HG02943 (cell line): ENCODE measurements around the gene WNT9A.

ENCODE experiments used
- ATAC-seq: cut with Tn5 transposase; IDR thresholded peaks from one replicate; pipeline ENCODE4 v1.9.1; 2021; ENCODE audit warnings: mild to moderate bottlenecking, low read depth, moderate library complexity; ENCODE audit not compliant: unreplicated experiment

WNT9A gene

GRCh38 chr1:227900571-227901051 lies 47.1 kb downstream of the WNT9A start:
- ATAC-seq, result no peak

- ATAC-seq, result no peak
These were observed 47.8 kb downstream of the WNT9A start for GRCh38 chr1:227899820-227900449.

GRCh38 chr1:227899141-227899819 lies 48.5 kb downstream of the WNT9A start:
- no peak for ATAC-seq

GRCh38 chr1:227898502-227899140 lies 49.1 kb downstream of the WNT9A start:
- no peak for ATAC-seq

- no peak for ATAC-seq
These were observed 49.9 kb downstream of the WNT9A start for GRCh38 chr1:227897704-227898438.

- ATAC-seq, result no peak
These were observed 50.7 kb downstream of the WNT9A start for GRCh38 chr1:227896710-227897655.

GRCh38 chr1:227895828-227896685 lies 51.7 kb downstream of the WNT9A start:
- ATAC-seq, result no peak

GRCh38 chr1:227894831-227895451 lies 52.8 kb downstream of the WNT9A start:
- ATAC-seq, result no peak

- ATAC-seq, result no peak
These were observed 53.6 kb downstream of the WNT9A start for GRCh38 chr1:227893949-227894721.

GRCh38 chr1:227893300-227893948 lies 54.3 kb downstream of the WNT9A start:
- ATAC-seq, result no peak

GRCh38 chr1:227892489-227893299 lies 55.0 kb downstream of the WNT9A start:
- no peak for ATAC-seq

- ATAC-seq, result no peak
These were observed 55.7 kb downstream of the WNT9A start for GRCh38 chr1:227891955-227892488.

- ATAC-seq, result no peak
These were observed 56.3 kb downstream of the WNT9A start for GRCh38 chr1:227891223-227891954.

- ATAC-seq, result no peak
These were observed 57.1 kb downstream of the WNT9A start for GRCh38 chr1:227890451-227891222.
